ENCODE results near the gene PALM2AKAP2.

DNA sequence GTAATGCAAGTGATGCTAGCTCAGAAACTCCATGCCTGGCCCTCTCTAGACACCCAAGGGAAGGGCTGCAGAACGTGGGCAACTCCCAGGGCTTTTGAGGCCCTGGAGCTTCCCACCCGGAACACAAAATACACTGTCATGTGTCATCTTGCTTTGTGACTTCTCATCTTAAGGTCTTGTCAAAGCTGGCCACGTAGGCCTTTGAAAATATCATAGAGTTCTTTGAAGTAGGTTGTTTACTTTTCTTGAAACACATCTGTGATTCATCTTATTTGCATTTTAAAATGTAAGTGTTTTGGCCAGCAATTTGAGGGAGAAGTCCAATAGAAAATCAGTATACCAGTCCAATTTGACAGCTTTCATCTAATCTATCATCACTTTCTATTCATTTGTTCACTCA, 40.2 kb upstream of the PALM2AKAP2 start:
- TF ChIP-seq, protein P1, sequence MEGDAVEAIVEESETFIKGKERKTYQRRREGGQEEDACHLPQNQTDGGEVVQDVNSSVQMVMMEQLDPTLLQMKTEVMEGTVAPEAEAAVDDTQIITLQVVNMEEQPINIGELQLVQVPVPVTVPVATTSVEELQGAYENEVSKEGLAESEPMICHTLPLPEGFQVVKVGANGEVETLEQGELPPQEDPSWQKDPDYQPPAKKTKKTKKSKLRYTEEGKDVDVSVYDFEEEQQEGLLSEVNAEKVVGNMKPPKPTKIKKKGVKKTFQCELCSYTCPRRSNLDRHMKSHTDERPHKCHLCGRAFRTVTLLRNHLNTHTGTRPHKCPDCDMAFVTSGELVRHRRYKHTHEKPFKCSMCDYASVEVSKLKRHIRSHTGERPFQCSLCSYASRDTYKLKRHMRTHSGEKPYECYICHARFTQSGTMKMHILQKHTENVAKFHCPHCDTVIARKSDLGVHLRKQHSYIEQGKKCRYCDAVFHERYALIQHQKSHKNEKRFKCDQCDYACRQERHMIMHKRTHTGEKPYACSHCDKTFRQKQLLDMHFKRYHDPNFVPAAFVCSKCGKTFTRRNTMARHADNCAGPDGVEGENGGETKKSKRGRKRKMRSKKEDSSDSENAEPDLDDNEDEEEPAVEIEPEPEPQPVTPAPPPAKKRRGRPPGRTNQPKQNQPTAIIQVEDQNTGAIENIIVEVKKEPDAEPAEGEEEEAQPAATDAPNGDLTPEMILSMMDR (IDR thresholded peaks at IDR 0.05; ENCODE audit: insufficient read depth, low read length) = no peak
- TF ChIP-seq, protein P2, sequence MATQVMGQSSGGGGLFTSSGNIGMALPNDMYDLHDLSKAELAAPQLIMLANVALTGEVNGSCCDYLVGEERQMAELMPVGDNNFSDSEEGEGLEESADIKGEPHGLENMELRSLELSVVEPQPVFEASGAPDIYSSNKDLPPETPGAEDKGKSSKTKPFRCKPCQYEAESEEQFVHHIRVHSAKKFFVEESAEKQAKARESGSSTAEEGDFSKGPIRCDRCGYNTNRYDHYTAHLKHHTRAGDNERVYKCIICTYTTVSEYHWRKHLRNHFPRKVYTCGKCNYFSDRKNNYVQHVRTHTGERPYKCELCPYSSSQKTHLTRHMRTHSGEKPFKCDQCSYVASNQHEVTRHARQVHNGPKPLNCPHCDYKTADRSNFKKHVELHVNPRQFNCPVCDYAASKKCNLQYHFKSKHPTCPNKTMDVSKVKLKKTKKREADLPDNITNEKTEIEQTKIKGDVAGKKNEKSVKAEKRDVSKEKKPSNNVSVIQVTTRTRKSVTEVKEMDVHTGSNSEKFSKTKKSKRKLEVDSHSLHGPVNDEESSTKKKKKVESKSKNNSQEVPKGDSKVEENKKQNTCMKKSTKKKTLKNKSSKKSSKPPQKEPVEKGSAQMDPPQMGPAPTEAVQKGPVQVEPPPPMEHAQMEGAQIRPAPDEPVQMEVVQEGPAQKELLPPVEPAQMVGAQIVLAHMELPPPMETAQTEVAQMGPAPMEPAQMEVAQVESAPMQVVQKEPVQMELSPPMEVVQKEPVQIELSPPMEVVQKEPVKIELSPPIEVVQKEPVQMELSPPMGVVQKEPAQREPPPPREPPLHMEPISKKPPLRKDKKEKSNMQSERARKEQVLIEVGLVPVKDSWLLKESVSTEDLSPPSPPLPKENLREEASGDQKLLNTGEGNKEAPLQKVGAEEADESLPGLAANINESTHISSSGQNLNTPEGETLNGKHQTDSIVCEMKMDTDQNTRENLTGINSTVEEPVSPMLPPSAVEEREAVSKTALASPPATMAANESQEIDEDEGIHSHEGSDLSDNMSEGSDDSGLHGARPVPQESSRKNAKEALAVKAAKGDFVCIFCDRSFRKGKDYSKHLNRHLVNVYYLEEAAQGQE (IDR thresholded peaks at IDR 0.05; ENCODE audit: insufficient replicate concordance, low read depth) = no peak
- no peak for TF ChIP-seq GABPA (IDR thresholded peaks at IDR 0.05; ENCODE audit: low read depth)
- no peak for TF ChIP-seq SPI1 (IDR thresholded peaks at IDR 0.05; ENCODE audit: borderline replicate concordance, low read depth)
